WERI-Rb-1 (cell line): ENCODE measurements around the gene SIRT1.

Experiments
- DNase-seq: peaks from one replicate; pipeline ENCODE4 v3.0.0-alpha.2; 2020
- H3K27ac ChIP-seq: fragments of 250-450 bp; sonication (Bioruptor Pico); 2 replicates; pipeline ENCODE4 v1.5.1; 2020; ENCODE audit warnings: mild to moderate bottlenecking, moderate library complexity
- H3K27me3 ChIP-seq: fragments of 250-450 bp; sonication (Bioruptor Pico); 2 replicates; pipeline ENCODE4 v1.5.1; 2021; ENCODE audit warnings: mild to moderate bottlenecking, low read depth, moderate library complexity; ENCODE audit not compliant: insufficient read depth, severe bottlenecking
- H3K36me3 ChIP-seq: fragments of 250-450 bp; sonication (Bioruptor Pico); 2 replicates; pipeline ENCODE4 v1.5.1; 2020; ENCODE audit warnings: mild to moderate bottlenecking, moderate library complexity
- H3K4me3 ChIP-seq: 2 replicates; pipeline ENCODE4 v1.5.1; 2011; ENCODE audit warnings: low read depth, mild to moderate bottlenecking, control low read depth, low read length
- H3K9me3 ChIP-seq: fragments of 250-450 bp; sonication (Bioruptor Pico); 2 replicates; pipeline ENCODE4 v1.5.1; 2021; ENCODE audit warnings: mild to moderate bottlenecking, moderate library complexity; ENCODE audit not compliant: severe bottlenecking
- CTCF ChIP-seq: IDR thresholded peaks from 2 replicates; pipeline ENCODE4 v1.5.1; 2011; ENCODE audit warnings: low read depth, mild to moderate bottlenecking, control low read depth, inconsistent platforms, low read length

The SIRT1 gene

GRCh38 chr10:67926951-67927350, 42.5 kb downstream of the SIRT1 start:
- TF ChIP-seq CTCF, result no peak
- H3K4me3 ChIP-seq, result no peak overlapping the region
- no peak for DNase-seq
- no peaks in the 10 kb centered on the region for H3K36me3 ChIP-seq
- H3K27ac ChIP-seq, result no peak overlapping the region
- no peaks in the 10 kb centered on the region for H3K27me3 ChIP-seq
- H3K9me3 ChIP-seq, result no peaks in the 10 kb centered on the region

GRCh38 chr10:67933199-67933598, 48.7 kb downstream of the SIRT1 start:
- no peak overlapping the region for H3K4me3 ChIP-seq
- H3K9me3 ChIP-seq, result no peaks in the 10 kb centered on the region
- no peak overlapping the region for H3K27ac ChIP-seq
- no peaks in the 10 kb centered on the region for H3K27me3 ChIP-seq
- no peak for TF ChIP-seq CTCF
- no peaks in the 10 kb centered on the region for H3K36me3 ChIP-seq
- no peak for DNase-seq

- Histone ChIP-seq H3K36me3 (peaks cover 2% of the 10 kb centered on the region), H3K9me3 (no peaks in the 10 kb centered on the region), H3K4me3 (no peak overlapping the region), H3K27ac (no peak overlapping the region), H3K27me3 (no peaks in the 10 kb centered on the region)
- TF ChIP-seq CTCF, result no peak
- DNase-seq, result no peak
These were observed 49.9 kb downstream of the SIRT1 start for GRCh38 chr10:67934336-67934735.

GRCh38 chr10:67935223-67935622, 50.8 kb downstream of the SIRT1 start:
- Histone ChIP-seq H3K4me3 (no peak overlapping the region), H3K36me3 (peaks cover 3% of the 10 kb centered on the region), H3K9me3 (no peaks in the 10 kb centered on the region), H3K27ac (no peak overlapping the region), H3K27me3 (no peaks in the 10 kb centered on the region)
- DNase-seq, result no peak
- no peak for TF ChIP-seq CTCF

GRCh38 chr10:67936416-67936815, 52.0 kb downstream of the SIRT1 start:
- Histone ChIP-seq H3K27ac (no peak overlapping the region), H3K36me3 (peaks cover 3% of the 10 kb centered on the region), H3K4me3 (no peak overlapping the region), H3K9me3 (no peaks in the 10 kb centered on the region), H3K27me3 (no peaks in the 10 kb centered on the region)
- no peak for DNase-seq
- no peak for TF ChIP-seq CTCF

- no peaks in the 10 kb centered on the region for H3K27me3 ChIP-seq
- no peak overlapping the region for H3K4me3 ChIP-seq
- no peak for TF ChIP-seq CTCF
- no peak for DNase-seq
- H3K27ac ChIP-seq, result no peak overlapping the region
- no peaks in the 10 kb centered on the region for H3K9me3 ChIP-seq
- peaks cover 3% of the 10 kb centered on the region for H3K36me3 ChIP-seq
These were observed 59.5 kb downstream of the SIRT1 start for GRCh38 chr10:67943917-67944316.
